AG04449 (cell line): ENCODE measurements around the gene CTTNBP2NL.

ENCODE experiments used
- CTCF ChIA-PET: fragments of 350-600 bp; formaldehyde crosslinking; extraction: SDS; loops from one replicate; lab custom pipeline; 2021; ENCODE audit warnings: antibody characterized with exemption; lab: Yijun Ruan, JAX
- POLR2A ChIA-PET: fragments of 400-600, 350-600 bp; formaldehyde crosslinking; extraction: SDS; loops from one replicate; lab custom pipeline; 2020; ENCODE audit warnings: antibody characterized with exemption, inconsistent platforms; lab: Yijun Ruan, JAX
- DNase-seq: peaks from one replicate; pipeline ENCODE4 v3.0.0-alpha.2; 2010; ENCODE audit warnings: low read depth, low spot score
- H3K4me3 ChIP-seq: 2 replicates; pipeline ENCODE4 v1.5.1; 2011; ENCODE audit warnings: low read depth, mild to moderate bottlenecking, control low read depth, low read length
- CTCF ChIP-seq: IDR thresholded peaks from one replicate; pipeline ENCODE4 v1.5.1; 2011; ENCODE audit warnings: mild to moderate bottlenecking, moderate library complexity, low read length, control low read depth, inconsistent platforms; ENCODE audit not compliant: insufficient read depth; ENCODE audit errors: missing control alignments

CTTNBP2NL gene

GRCh38 chr1:112358798-112359408 lies 37.1 kb upstream of the CTTNBP2NL start:
- H3K4me3 ChIP-seq: no peak overlapping the region
- ChIA-PET CTCF (interaction anchor here (0.6 to 7.4 kb wide), 27 partner anchors 9 to 877 kb away, joined by 3 to 236 read pairs (median 4); no protein-coding TSS in a partner anchor), POLR2A (no interaction called here)
- TF ChIP-seq CTCF: peak; percentile 91
- no peak for DNase-seq

- ChIA-PET CTCF (interaction anchor here (0.7 to 7.4 kb wide), 17 partner anchors 10 to 879 kb away, joined by 3 to 236 read pairs (median 4); no protein-coding TSS in a partner anchor), POLR2A (interaction anchor here (1.1 kb wide), 1 partner anchor 34 kb away, joined by 4 read pairs; no protein-coding TSS in a partner anchor)
- peak; percentile 79 for DNase-seq
- no peak for TF ChIP-seq CTCF
- peak overlapping the region; percentile 19; the same call in 1 of the 2 replicates for H3K4me3 ChIP-seq
These were observed 35.9 kb upstream of the CTTNBP2NL start for GRCh38 chr1:112359961-112360767.

- POLR2A ChIA-PET: no interaction called here
- no peak for DNase-seq
- CTCF ChIA-PET: interaction anchor here (2.0 kb wide), 1 partner anchor 18 kb away, joined by 6 read pairs; no protein-coding TSS in a partner anchor
- TF ChIP-seq CTCF: no peak
- no peak overlapping the region for H3K4me3 ChIP-seq
These were observed 32.4 kb upstream of the CTTNBP2NL start for GRCh38 chr1:112363636-112364035.

GRCh38 chr1:112368198-112368597 lies 27.8 kb upstream of the CTTNBP2NL start:
- CTCF ChIA-PET: interaction anchor here (0.9 to 10.0 kb wide), 7 partner anchors 10 to 249 kb away, joined by 3 to 236 read pairs (median 23); partner anchors contain the start of gene ST7L
- H3K4me3 ChIP-seq: no peak overlapping the region
- TF ChIP-seq CTCF: no peak

GRCh38 chr1:112369392-112370285 lies 26.4 kb upstream of the CTTNBP2NL start:
- no peak for DNase-seq
- POLR2A ChIA-PET: no interaction called here
- CTCF ChIA-PET: interaction anchor here (0.5 to 10.0 kb wide), 36 partner anchors 11 to 888 kb away, joined by 3 to 236 read pairs (median 4); partner anchors contain the start of gene ST7L
- H3K4me3 ChIP-seq: no peak overlapping the region
- TF ChIP-seq CTCF: peak; percentile 99

More at GRCh38 chr1:112368198-112368597, 27.8 kb upstream of the CTTNBP2NL start:
- DNase-seq: no peak
- POLR2A ChIA-PET: no interaction called here
